NCI-H146 (cell line): ENCODE measurements around the gene SPON2.

Experiments
- DNase-seq: peaks from one replicate; lab custom pipeline; 2025; lab: John Stamatoyannopoulos, UW

The SPON2 gene

DNA sequence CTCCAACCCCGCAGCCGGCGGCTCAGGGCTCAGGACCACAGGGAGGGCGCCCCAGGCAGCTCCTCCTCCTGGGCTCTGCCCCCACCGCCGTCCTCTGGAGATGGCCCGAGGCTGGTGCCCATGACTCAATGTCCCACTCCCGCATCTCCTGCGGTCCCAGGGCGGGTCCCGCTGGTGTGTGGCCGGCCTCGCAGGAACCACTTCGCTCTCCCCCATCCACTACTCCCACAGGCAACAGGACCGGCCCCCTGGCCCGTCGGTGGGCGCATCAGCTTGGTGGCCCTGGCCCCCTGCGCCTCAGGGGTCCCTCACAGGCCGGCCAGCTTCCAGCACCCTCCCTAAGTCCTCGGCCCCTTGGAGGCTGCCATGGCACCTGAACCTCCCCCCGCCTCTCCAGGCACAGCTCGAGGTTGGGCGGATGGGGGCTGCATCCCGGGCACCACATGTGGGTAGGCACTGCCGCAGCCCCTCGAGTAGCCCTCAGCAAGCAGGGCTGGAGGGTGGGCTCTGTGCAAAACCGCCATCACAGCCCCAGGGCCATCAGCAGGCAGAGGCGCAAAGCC is 22.8 kb upstream of the SPON2 start:
- no peak for DNase-seq

DNA sequence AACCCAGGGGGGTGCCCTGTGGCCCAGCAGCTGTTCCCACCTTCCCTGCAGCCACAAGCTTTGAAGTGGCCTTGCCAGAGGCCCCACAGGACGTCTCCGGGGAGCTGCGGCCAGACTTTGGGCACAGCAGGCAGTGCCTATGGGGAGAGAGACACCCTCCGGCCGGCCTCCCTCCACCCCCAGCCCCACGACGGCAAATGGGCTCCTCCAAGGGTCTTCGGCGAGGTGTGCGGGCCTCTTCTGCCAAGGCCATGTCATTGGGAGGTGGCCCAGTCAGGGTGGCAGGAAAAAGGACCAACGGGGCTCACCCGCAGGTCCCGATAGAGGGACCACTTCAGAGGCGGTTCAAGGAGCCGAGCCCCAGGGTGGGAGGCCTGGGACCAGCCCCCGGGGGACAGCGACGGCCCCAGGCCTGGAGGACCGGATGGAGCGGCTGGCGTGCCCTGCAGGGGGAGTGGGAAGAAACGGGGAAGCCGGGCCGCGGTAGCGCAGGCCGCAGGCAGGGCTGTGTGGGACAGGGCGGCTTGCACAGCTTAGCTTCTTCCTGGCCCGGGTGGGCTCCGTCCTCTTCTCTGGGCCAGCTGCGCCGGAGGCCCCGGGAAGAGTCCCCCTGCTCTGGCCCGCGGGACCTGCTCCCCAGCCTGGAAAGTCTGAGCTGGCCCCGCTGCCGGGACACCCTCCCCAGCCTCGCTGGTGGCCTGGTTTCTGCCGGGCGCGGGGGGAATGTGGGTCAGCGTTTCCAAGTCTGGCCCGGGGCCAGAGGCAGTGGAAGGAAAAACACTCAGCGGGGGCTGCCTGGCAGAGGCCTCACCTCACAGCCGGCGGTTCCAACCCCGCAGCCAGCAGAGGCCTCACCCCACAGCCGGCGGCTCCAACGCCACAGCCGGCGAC is 21.9 kb upstream of the SPON2 start:
- DNase-seq = peak; percentile 39

DNA sequence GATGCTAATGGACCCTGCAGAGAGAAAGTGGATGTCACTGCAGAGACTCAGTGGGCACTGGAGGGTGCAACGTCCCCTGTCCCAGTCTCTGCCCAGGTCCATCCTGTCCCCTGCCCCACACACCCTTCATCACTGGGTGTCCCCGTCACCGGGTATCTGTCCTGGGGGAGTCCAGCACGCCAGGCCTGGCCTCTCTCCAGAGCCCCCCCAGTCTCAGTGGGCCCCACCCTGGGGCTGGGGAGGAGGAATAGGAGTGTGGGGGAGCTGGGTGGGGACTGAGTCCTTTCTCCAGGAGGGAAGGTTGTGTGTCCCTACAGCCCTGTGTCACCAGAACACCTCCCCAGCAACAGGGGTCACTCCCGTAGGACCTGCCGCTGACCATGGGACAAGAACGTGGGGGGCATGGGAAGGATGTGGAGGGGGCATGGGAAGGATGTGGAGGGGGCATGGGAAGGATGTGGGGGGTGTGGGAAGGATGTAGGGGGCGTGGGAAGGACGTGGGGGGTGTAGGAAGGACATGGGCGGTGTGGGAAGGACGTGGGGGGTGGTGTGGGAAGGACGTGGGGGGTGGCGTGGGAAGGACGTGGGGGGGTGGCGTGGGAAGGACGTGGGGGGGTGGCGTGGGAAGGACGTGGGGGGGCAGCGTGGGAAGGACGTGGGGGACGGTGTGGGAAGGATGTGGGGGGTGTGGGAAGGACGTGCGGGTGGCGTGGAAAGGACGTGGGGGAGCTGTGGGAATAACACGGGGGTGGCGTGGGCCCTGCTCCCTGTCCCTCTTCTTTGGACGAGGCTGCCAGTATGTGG is 21.0 kb upstream of the SPON2 start:
- DNase-seq = no peak

GRCh38 chr4:1192493-1193205 is 20.3 kb upstream of the SPON2 start:
- no peak for DNase-seq

GRCh38 chr4:1192091-1192492 is 19.7 kb upstream of the SPON2 start:
- DNase-seq = no peak

DNA sequence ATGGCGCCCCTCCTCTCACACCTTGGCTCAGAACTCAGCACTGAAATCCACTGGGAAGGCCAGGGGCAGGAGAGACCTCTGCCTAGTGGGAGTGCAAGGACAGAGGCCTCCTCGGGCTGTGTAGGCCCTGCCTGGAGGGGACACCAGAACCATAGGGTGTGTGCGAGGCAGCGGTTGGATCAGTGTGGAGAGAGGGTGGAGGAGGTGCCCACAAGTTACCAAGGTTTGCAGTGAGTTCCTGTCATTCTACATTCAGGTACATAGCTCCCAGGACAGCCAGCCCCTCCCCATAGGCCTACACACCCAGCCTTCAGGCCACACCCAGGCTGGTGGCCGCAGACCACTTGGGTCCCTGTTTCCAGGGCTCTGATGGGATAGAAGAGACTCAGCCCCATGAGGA is 19.2 kb upstream of the SPON2 start:
- no peak for DNase-seq

DNA sequence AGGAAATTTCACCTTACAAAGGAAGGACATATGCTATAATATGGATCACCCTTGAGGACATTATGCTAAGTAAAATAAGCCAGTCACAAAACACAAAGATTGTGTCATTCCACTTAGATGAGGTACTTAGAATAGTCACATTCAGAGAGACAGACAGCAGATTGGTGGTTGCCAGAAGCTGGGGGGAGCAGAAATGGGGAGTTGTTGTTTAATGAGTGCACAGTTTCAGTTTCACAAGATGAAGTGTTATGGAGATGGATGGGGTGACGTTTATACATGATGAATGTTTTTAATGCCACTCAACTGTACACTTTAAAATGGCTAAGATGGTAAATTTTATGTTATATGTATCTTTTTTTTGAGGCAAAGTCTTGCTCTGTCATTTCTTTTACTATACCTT is 14.8 kb upstream of the SPON2 start:
- no peak for DNase-seq

DNA sequence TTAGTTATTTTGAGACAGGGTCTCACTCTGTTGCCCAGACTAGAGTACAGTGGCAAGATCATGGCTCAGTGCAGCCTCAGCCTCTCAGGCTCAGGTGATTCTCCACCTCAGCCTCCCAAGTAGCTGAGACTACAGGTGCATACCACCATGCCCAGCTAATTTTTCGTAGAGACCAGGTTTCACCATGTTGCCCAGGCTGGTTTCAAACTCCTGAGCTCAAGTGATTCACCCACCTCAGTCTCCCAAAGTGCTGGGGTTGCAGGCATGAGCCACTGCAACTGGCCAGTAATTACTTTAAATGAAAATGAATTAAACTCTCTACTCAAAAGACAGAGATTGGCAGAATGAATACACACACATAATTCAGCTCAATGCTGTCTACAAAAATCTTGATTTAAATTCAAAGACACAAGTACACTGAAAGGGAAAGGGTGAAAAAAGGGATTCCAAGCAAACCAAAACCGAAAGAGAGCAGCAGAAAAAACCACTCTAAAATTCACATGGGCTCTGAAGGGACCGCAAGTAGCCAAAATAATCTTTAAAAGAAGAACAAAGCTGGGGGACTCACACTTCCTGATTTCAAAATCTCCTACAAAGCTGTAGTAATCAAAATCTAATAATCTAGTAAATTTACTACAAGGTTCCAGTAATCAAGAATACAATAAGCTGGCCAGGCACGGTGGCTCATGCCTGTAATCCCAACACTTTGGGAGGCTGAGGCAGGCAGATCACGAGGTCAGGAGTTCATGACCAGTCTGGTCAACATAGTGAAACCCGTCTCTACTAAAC is 11.8 kb upstream of the SPON2 start:
- DNase-seq = no peak

DNA sequence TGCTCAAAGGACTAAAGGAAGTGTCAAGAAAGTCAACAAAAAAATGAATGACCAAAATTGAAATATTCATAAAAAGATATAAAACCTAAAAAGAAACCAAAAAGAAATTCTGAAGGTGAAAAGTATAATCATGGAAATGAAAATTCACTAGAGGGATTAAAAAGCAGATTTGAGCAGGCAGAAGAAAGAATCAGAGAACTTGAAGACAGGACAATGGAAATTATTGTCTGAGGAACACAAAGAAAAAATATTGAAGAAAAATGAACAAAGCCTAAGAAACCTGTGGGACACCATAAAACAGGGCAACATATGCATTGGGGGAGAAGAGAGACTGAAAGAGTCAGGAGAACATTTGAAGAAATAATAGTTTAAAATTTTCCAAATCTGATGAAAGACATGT is 9.9 kb upstream of the SPON2 start:
- DNase-seq = no peak

DNA sequence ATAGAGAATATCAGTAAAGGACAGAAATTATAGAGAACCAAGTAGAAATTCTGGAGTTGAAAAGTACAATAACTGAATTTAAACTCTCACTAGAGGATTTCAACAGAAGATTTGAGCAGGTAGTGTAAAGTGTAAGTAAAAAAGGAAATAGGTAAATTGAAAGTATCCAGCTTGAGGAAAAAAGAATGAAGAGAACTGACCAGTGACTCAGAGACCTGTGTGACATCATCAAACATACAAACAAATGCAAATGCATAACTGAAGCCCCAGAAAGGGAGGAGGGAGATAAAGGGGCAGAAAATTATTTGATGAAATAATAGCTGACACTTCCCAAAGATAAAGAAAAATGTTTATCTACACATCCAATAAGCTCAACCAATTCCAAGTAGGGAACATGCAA is 8.3 kb upstream of the SPON2 start:
- no peak for DNase-seq

DNA sequence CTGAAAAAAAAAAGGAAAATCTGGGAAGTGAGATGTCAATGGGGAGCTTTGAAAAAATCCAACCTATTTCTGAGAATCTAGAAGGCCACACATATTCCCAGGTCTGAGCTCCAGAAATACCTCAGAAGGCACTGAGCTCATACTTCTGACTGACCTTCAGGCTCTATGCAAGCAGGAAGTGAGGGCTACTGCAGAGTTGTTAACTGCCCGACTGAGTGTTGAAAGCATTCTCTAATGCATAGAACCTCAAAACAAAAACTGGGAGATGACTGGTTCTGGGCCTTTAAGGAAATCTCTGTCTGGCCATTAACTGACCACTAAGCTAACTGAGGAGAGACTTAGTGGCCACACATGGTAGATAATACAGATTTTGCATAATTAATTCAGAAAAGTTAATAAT is 7.6 kb upstream of the SPON2 start:
- no peak for DNase-seq

DNA sequence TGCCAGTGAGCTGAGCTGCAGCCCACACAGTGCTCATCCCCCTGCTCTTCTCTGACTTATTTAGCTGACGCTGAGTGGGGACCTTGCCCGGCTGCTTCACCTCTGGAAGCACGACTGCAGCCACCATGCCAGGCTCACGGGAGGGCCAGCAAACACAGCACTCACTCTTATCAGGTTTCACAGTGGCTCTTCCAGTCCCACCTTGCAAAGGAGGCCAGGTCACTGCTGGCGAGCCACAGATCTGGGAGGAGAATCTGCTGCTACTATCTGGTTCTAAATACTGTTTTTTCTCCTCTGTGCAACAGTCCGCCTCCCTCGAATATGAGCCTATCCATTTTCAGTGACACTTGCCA is 6.7 kb upstream of the SPON2 start:
- DNase-seq = no peak

GRCh38 chr4:1178300-1179088 is 6.1 kb upstream of the SPON2 start:
- no peak for DNase-seq

DNA sequence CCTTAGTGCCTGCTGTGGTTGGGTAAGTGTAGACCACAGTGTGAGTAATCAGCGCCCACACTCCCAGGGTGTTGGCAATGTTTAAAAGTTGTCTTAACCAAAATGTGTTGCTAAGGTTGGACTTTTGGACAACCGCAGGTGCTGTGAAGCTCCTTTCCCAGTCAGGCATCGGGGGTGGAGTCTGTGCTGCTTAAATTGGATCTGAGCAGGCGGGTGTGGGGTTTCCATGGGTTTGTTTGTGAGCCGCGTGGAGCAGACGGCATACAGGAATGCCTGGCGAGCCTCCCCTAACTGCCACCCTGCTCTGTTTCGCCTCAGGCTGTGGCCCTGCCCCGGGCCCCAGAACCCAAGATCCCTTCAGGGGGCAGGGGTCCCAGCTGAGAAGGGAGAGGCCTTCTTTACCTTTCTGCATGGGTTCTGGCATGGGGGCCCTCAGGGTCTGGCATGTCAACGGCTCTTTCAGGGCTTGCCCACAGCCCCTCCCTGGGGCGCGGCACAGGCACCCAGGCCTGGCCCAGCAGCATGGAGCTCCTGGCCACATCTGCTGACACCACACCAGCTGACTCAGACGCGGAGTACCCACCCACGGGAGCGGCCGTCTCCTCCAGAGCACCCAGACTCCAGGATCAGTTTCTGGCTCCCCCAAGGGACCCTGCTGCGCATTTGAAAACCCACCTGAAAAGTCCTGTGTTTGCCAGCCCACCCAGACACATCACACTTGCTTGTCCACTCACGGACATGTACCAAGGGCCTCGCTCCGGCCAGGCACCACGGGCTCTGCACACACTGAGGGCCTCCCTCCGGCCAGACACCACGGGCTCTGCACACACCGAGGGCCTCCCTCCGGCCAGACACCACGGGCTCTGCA is 5.1 kb upstream of the SPON2 start:
- DNase-seq = no peak

DNA sequence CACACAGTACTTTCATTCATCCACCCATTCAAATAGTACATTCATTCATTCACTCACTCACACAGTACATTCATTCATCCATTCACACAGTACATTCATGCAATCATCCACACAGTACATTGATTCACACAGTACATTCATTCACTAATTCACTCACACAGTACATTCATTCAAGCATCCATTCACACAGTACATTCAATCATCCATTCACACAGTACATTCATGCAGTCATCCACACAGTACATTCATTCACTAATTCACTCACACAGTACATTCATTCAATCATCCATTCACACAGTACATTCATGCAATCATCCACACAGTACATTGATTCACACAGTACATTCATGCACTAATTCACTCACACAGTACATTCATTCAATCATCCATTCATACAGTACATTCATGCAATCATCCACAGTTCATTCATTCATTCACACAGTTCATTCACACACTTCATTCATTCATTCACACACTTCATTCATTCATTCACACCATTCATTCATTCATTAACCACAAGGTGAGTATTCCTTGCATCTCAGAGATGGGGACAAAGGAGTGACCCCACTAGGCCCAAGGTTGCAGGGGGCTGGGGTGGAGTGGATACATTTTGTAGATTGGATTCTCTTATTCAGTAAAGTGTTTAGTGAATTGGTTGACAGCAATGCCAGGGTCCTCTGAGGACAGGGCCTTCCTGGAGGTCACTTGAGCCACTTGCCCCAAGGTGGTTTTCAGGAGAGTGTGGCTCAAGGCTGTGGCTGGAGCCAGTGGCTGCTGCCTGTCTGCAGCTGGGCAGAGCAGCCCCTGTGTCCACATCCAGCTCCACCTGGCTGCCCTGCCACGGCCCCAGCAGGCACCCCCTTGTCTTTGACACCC is 4.3 kb upstream of the SPON2 start:
- no peak for DNase-seq

- DNase-seq = no peak
Observed at GRCh38 chr4:1175635-1176229, 3.3 kb upstream of the SPON2 start.

DNA sequence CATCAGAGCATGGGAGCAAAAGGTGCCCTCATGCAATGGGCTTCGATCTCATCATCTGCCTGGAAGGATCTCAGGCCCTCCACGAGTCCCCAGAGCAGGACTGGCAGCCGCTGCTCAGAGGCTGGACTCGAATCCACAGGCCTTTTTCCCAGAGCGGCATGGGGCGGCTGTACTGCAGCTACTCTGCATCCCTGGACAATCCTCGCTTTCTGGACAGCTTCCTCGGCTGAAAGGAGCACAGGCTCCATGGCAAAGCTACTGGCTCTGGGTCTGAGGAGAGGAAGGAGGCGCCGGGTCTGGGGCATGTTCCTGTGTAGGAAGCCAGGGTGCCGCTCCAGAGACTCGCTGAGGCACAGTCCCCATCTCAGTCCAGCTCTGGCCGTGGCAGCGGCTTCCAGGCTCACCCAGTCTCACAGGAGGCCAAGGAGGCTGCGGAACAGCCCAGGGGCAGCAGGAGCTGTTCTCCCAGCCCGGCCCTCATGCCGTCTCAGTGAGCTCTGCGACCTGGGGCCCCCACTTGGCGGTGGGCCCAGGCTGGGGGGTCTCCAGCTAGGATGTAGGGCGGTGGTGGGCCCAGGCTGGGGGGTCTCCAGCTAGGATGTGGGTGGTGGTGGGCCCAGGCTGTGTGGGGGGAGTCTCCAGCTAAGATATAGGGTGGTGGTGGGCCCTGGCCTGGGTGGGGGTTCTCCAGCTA is 2.7 kb upstream of the SPON2 start:
- DNase-seq = no peak
